SK-N-MC (cell line): Measurements from ENCODE around the gene DOCK1.
"Not testable (repeated sequence)": the region's sequence is repeated elsewhere in the genome, so short reads cannot be mapped to it uniquely, and the experiment has no call there.

Source experiments
- DNase-seq: peaks from one replicate; pipeline ENCODE4 v3.0.0-alpha.2; 2011; ENCODE audit warnings: low read depth, low spot score
- H3K27ac ChIP-seq: fragments of 200-600 bp; sonication (generic); 2 replicates; pipeline ENCODE4 v1.5.1; 2016; ENCODE audit warnings: mixed run types
- H3K36me3 ChIP-seq: fragments of 200-600 bp; sonication (generic); 2 replicates; pipeline ENCODE4 v1.6.1; 2017; ENCODE audit warnings: antibody characterized with exemption, low read length, mixed read lengths; ENCODE audit not compliant: insufficient read depth
- H3K4me3 ChIP-seq: fragments of 200-600 bp; sonication (generic); 2 replicates; pipeline ENCODE4 v1.5.1; 2016
- H3K9ac ChIP-seq: fragments of 200-600 bp; sonication (generic); 2 replicates; pipeline ENCODE4 v1.8.0; 2017; ENCODE audit warnings: mixed run types, mixed read lengths; ENCODE audit not compliant: insufficient read length
- H3K9me3 ChIP-seq: fragments of 200-600 bp; sonication (generic); 2 replicates; pipeline ENCODE4 v1.6.1; 2017; ENCODE audit warnings: low read depth, mild to moderate bottlenecking, antibody characterized with exemption, low read length, moderate library complexity, mixed read lengths
- EZH2 ChIP-seq: fragments of 200-600 bp; sonication (generic); IDR thresholded peaks from one replicate; pipeline ENCODE4 v1.6.1; 2017; ENCODE audit warnings: antibody characterized with exemption
- FOXP2 ChIP-seq: optimal IDR thresholded peaks from 2 replicates; pipeline ENCODE3; 2011; ENCODE audit warnings: mild to moderate bottlenecking, moderate library complexity; ENCODE audit not compliant: insufficient read depth; ENCODE audit errors: extremely low read length, control extremely low read depth
- POLR2AphosphoS5 ChIP-seq: IDR thresholded peaks from 2 replicates; pipeline ENCODE4 v1.6.1; 2012; ENCODE audit warnings: mild to moderate bottlenecking, low read depth, low read length, borderline replicate concordance

DOCK1 gene

GRCh38 chr10:126935263-126935946 is 30.2 kb downstream of the DOCK1 start:
- DNase-seq, result peak; percentile 59
- no peak overlapping the region for H3K9ac ChIP-seq

GRCh38 chr10:126937026-126937425 is 31.8 kb downstream of the DOCK1 start:
- Histone ChIP-seq H3K9ac (no peak overlapping the region), H3K9me3 (no peaks in the 10 kb centered on the region), H3K27ac (no peak overlapping the region), H3K36me3 (no peaks in the 10 kb centered on the region), H3K4me3 (no peak overlapping the region)
- no peak for DNase-seq
- no peak for TF ChIP-seq POLR2AphosphoS5
- TF ChIP-seq EZH2, result no peak
- TF ChIP-seq FOXP2, result no peak

More at GRCh38 chr10:126935263-126935946, 30.2 kb downstream of the DOCK1 start:
- no peak overlapping the region for H3K4me3 ChIP-seq
- TF ChIP-seq EZH2 (no peak), POLR2AphosphoS5 (no peak), FOXP2 (no peak)
- H3K36me3 ChIP-seq, result no peaks in the 10 kb centered on the region
- H3K9me3 ChIP-seq, result no peaks in the 10 kb centered on the region
- peak overlapping the region; percentile 84; the same call in 1 of the 2 replicates for H3K27ac ChIP-seq

DNA sequence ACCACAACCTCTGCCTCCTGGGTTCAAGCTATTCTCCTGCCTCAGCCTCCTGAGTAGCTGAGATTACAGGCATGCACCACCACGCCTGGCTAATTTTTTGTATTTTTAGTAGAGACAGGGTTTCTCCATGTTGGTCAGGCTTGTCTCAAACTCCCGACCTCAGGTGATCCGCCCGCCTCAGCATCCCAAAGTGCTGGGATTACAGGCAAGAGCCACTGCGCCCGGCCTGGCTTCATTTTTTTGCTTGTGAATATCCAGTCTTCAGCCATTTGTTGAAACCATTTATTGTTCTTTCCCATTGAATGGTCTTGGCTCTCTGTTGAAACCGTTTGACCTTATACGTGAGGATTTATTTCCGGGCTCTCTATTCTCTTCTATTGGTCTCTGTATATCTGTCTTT is 32.9 kb downstream of the DOCK1 start:
- not testable (repeated sequence) for DNase-seq, H3K36me3 ChIP-seq, H3K4me3 ChIP-seq, H3K9me3 ChIP-seq, H3K9ac ChIP-seq, H3K27ac ChIP-seq

DNA sequence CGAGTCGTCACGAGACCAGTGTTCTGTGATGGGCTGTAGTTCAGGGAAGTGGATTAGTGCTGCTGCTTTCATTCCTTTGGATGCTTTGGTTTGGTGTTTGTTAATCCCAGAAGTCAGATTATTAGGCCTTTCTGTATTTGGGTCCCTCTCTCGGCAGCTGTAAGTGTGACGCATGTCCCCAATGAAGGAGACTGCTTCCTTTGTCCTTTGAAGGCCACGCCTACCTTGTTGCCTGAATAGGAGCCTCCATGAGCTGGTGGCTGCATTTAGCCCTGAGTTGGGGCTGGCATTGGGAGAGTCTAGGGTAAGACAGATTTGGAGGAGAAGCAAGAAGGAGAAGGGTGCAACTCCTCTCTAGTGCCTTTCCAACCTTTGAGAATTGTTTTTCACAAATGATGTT is 34.5 kb downstream of the DOCK1 start:
- no peak for TF ChIP-seq FOXP2
- no peak for TF ChIP-seq POLR2AphosphoS5
- no peak for TF ChIP-seq EZH2
- Histone ChIP-seq H3K27ac (no peak overlapping the region), H3K36me3 (no peaks in the 10 kb centered on the region), H3K9ac (no peak overlapping the region), H3K4me3 (no peak overlapping the region), H3K9me3 (no peaks in the 10 kb centered on the region)
- DNase-seq, result no peak

DNA sequence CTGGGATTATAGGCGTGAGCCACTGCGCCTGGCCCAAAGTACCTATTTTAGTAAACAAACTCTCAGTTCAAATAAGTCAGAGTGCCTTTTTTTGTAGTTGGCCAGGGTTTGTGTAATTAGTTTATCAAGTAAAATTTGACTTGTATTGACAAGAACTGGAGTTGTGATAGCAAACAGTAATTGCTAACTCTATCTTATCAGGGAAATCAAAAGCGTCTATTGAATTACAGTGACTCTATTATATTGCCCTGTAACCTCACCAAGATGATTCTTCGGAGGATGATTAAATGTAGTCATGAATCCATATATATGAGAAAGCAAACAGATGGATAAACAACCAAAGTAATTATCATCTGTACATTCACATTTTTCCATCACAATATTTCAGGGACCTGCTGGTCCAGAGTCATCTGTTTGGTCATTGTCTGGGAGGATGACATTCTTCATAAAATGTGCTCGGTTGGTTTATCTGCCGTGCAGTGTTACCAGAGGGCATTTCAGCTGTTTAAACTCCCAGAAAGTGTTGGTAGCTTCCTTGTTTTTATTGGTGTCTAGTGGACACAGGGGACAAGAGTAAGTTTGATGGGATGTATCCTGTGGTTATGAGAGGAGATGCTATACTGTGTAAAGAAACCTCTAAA is 35.6 kb downstream of the DOCK1 start:
- no peak overlapping the region for H3K4me3 ChIP-seq
- H3K9ac ChIP-seq, result no peak overlapping the region
- H3K9me3 ChIP-seq, result no peaks in the 10 kb centered on the region
- H3K36me3 ChIP-seq, result no peaks in the 10 kb centered on the region
- H3K27ac ChIP-seq, result no peak overlapping the region
- TF ChIP-seq EZH2 (no peak), FOXP2 (no peak), POLR2AphosphoS5 (no peak)
- DNase-seq, result no peak

DNA sequence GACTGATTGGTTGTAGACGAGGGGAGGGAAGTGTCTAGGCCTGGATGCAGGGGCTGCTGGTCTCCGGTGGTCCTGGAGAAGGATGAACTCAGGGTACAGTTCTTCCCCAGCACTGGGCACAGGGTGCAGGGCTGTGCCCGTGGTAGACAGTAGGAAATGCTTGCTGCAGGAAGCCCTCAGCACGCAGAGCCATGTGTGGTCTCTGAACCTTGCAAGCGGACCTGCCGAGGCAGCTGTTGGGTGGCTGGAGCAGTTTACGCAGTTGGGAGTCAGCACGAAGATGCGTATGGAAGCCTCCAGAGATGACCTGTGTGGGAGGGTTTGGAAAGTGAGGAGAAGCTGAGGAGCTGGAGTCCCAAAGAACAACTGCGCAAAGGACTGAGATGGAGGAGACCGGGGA is 39.0 kb downstream of the DOCK1 start:
- Histone ChIP-seq H3K27ac (no peak overlapping the region), H3K4me3 (no peak overlapping the region), H3K9me3 (no peaks in the 10 kb centered on the region), H3K36me3 (no peaks in the 10 kb centered on the region), H3K9ac (no peak overlapping the region)
- no peak for TF ChIP-seq EZH2
- no peak for TF ChIP-seq POLR2AphosphoS5
- no peak for TF ChIP-seq FOXP2
- no peak for DNase-seq

DNA sequence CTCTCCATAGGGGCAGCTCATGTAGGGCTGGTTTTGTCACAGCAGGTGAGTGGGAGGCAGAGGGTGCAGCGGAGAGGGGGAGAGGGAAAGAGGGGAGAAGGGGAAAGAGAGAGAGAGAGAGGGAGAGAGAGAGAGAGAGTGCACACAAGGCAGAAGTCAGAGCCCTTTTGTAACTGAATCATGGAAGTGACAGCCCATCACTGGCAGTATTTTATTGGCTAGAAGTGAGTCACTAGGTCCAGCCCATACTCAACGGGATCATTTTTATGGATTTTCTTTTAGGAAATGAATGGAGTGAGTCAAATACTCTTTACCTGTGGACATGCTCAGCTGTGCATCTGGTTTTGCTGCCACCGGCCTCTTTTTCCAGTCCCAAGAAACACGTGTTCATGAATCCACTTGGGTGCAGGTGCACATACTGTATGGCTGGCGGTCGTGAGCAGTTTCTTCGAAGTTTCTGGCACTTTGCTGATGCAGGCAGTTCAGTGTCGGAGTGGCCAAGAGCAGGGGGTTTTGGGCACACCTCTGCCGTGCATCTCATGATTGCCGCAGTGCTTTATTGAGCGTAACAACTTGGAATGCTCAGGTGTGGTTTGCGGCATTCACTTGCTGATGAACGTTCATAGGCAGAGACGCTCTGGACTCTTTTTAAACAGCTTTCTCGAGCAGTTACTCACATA is 40.3 kb downstream of the DOCK1 start:
- TF ChIP-seq EZH2 (no peak), POLR2AphosphoS5 (no peak), FOXP2 (no peak)
- Histone ChIP-seq H3K9me3 (no peaks in the 10 kb centered on the region), H3K9ac (no peak overlapping the region), H3K36me3 (no peaks in the 10 kb centered on the region), H3K27ac (no peak overlapping the region), H3K4me3 (no peak overlapping the region)
- no peak for DNase-seq

DNA sequence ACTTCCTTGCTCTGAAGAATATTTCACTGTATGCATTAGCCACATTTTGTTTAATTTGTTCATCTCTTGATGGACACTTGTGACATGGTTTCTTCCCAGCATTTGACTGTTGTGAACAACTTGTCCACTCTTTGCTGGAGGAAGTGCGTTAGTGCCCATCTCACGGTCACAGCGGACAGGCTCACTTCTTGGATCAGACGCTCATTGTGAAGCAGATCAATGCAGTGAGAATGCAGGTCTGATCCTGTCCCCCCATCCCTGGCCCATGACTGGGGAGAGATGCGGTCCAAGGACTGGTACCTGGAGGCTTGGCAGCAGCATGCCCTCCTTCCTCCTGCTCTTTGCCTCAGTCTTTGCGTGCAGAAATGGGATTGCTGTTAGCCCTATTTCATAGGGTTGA is 41.5 kb downstream of the DOCK1 start:
- no peak overlapping the region for H3K27ac ChIP-seq
- TF ChIP-seq EZH2 (no peak), FOXP2 (no peak), POLR2AphosphoS5 (no peak)
- no peak overlapping the region for H3K9ac ChIP-seq
- no peak overlapping the region for H3K4me3 ChIP-seq
- no peak for DNase-seq
- no peaks in the 10 kb centered on the region for H3K9me3 ChIP-seq
- H3K36me3 ChIP-seq, result no peaks in the 10 kb centered on the region
